HCT116 (cell line): ENCODE results near the gene DNAAF1.

ENCODE experiments used
- EZH2 ChIP-seq: fragments of 200-600 bp; sonication (generic); IDR thresholded peaks from 2 replicates; pipeline ENCODE4 v1.6.1; 2017; ENCODE audit warnings: antibody characterized with exemption, mixed run types
- EZH2phosphoT487 ChIP-seq: fragments of 200-600 bp; IDR thresholded peaks from 2 replicates; pipeline ENCODE4 v1.6.1; 2018; ENCODE audit warnings: antibody characterized with exemption, borderline replicate concordance
- SIN3A ChIP-seq: IDR thresholded peaks from 2 replicates; pipeline ENCODE4 v1.6.1; 2012; ENCODE audit warnings: low read depth
- TF ChIP-seq, protein P1 (sequence below), 3 experiments: fragments of 200-600 bp in 1 of 3; sonication (generic) in 1 of 3; IDR thresholded peaks in 2 of 3; conservative IDR thresholded peaks in 1 of 3; 2 replicates each; pipeline ENCODE4 v1.5.1; 2012 to 2017; ENCODE audit warnings: low read depth in 2 of 3, low read length in 2 of 3, antibody characterized with exemption in 1 of 3, borderline replicate concordance in 1 of 3, control low read depth in 1 of 3, mild to moderate bottlenecking in 1 of 3, mixed read lengths in 1 of 3, mixed run types in 1 of 3, moderate library complexity in 1 of 3; ENCODE audit not compliant: insufficient read depth in 1 of 3

DNA sequence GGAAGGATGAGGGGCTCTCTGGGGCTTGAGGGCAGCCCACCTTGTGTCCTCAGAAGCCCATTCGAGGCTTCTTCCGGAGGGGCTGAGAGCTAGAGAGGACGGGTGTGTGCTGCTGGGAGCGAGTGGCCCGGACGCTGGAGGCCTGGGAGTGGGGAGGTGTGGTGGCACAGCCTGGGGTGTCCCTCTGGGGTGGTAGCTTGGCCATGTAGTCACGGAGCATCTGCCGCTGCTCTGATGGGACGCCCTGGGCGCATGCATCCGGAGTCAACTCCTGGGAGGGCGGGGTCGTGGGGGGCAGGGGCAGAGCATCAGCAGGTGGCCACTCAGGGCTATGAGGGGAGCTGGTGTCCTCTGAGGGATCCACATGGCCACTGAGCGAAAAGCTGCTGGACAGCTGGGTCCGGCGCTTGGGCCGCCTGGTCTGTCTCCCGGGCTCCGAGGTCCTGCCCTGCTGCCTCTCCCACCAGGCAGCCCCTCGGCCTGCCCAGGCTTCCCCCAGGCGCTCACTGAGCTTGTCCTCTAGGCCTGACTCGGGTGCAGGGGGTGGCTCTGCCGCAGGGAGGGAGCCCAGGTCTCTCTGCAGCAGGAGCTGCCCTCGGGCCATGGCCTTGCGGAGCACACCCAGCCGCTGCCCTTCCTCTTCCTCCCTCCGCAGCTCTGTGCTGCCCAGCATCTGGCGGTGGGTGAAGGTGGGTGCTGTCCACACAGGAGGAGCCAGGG is 33.9 kb downstream of the DNAAF1 start:
- TF ChIP-seq, protein P1, sequence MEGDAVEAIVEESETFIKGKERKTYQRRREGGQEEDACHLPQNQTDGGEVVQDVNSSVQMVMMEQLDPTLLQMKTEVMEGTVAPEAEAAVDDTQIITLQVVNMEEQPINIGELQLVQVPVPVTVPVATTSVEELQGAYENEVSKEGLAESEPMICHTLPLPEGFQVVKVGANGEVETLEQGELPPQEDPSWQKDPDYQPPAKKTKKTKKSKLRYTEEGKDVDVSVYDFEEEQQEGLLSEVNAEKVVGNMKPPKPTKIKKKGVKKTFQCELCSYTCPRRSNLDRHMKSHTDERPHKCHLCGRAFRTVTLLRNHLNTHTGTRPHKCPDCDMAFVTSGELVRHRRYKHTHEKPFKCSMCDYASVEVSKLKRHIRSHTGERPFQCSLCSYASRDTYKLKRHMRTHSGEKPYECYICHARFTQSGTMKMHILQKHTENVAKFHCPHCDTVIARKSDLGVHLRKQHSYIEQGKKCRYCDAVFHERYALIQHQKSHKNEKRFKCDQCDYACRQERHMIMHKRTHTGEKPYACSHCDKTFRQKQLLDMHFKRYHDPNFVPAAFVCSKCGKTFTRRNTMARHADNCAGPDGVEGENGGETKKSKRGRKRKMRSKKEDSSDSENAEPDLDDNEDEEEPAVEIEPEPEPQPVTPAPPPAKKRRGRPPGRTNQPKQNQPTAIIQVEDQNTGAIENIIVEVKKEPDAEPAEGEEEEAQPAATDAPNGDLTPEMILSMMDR (IDR thresholded peaks at IDR 0.05 in 2 of 3, conservative IDR thresholded peaks at IDR 0.05 in 1 of 3; ENCODE audit: borderline replicate concordance in 1 of 3, insufficient read depth in 1 of 3, low read depth in 2 of 3, low read length in 2 of 3), result no peak
- TF ChIP-seq EZH2, result no peak
- TF ChIP-seq SIN3A, result no peak
- TF ChIP-seq EZH2phosphoT487, result no peak
